Ishikawa (cell line): Measurements from ENCODE around the gene KLHDC7A.

ENCODE experiments used
- CEBPB ChIP-seq: IDR thresholded peaks from 2 replicates; pipeline ENCODE4 v1.6.1; 2012
- CREB1 ChIP-seq: IDR thresholded peaks from 2 replicates; pipeline ENCODE4 v1.6.1; 2012; ENCODE audit warnings: low read depth
- EGR1 ChIP-seq: IDR thresholded peaks from 2 replicates; pipeline ENCODE4 v1.6.1; 2012
- EP300 ChIP-seq: IDR thresholded peaks from 2 replicates; pipeline ENCODE4 v1.6.1; 2012; ENCODE audit warnings: borderline replicate concordance
- FOXM1 ChIP-seq: IDR thresholded peaks from 2 replicates; pipeline ENCODE4 v1.6.1; 2012; ENCODE audit warnings: low read depth, borderline replicate concordance
- MAX ChIP-seq: IDR thresholded peaks from 2 replicates; pipeline ENCODE4 v1.6.1; 2012
- NFIC ChIP-seq: IDR thresholded peaks from 2 replicates; pipeline ENCODE4 v1.6.1; 2012
- REST ChIP-seq: IDR thresholded peaks from 2 replicates; pipeline ENCODE4 v1.6.1; 2012; ENCODE audit warnings: low read depth, mild to moderate bottlenecking
- TCF12 ChIP-seq: IDR thresholded peaks from 2 replicates; pipeline ENCODE4 v1.6.1; 2012; ENCODE audit warnings: low read depth
- USF1 ChIP-seq: IDR thresholded peaks from 2 replicates; pipeline ENCODE4 v1.6.1; 2012
- YY1 ChIP-seq: IDR thresholded peaks from 2 replicates; pipeline ENCODE4 v1.6.1; 2012; ENCODE audit warnings: low read depth

GRCh38 chr1:18440385-18441226, 40.1 kb upstream of the KLHDC7A start:
- TF ChIP-seq EGR1 (no peak), EP300 (no peak), CEBPB (no peak), REST (no peak), CREB1 (no peak), YY1 (no peak), TCF12 (no peak), MAX (no peak), FOXM1 (no peak), USF1 (no peak), NFIC (no peak)
